IPS-NIHi7 (cell line): ENCODE results near the gene TTF1.
A peak's percentile ranks its signal among the peaks of the same experiment; 100 is the strongest.
"Not testable (repeated sequence)": the region's sequence is repeated elsewhere in the genome, so short reads cannot be mapped to it uniquely, and the experiment has no call there.

Experiments used
- DNase-seq: peaks from one replicate; pipeline ENCODE4 v3.0.0; 2012; ENCODE audit warnings: mixed read lengths; ENCODE audit errors: extremely low spot score

TTF1 gene

DNA sequence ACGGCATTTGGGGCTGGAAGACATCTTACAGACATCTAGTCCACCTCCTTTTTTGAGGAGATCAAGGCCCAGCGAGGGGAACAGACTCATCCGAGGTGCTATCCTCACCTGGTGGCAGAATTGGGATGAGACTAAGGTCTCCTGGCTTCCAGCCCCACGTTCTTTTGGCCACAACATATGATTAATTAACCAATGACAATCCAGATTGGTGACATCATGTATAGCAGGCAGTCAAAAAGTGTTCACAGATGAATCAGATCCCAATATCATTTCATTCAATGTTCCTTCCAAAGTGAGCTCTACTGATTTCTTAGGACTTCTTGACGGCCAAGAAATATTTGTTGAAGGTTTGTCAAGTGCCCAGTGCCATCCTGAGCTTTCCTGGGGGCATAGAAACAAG lies 7.3 kb upstream of the TTF1 start:
- no peak for DNase-seq

DNA sequence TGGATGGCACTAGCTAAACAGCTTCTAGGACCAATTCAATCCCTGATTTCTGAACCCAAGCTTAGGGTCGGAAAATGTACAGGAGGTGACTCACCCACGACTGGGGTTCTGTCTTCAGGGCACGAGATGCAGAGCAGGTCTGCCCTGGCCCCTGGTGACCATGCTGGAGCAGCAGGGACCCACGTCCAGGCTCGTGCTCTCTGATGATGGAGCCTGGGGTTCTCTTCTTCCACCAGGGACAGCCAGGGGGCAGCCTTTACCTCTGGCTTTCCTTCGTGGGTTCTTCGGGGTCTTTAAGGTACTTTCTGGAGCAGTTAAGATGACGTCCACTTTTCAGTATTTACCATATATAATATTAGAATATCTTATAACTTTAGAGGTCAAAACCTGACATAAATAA lies 5.4 kb upstream of the TTF1 start:
- peak; percentile 69 for DNase-seq

DNA sequence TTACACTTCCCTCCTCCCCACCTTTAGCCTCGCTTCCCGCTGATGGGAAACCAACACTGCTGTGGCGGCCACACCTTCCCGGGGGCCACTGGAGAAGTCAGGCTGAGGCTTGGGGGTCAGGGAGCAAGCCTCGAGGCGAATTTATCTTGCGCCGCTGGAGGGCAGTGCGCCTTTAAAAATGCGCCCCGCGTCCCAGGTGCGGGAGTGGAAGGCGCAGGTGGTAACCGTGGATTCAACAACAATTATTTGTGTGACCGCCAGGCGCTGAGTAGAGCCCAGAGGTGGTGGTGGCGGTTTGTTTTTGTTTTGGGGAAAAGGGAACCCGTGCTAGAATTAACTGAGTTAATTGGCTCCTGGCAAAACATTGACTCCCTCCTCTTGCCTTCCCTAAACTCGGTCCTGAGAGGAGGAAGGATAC lies 4.5 kb upstream of the TTF1 start:
- DNase-seq = peak; percentile 82

DNA sequence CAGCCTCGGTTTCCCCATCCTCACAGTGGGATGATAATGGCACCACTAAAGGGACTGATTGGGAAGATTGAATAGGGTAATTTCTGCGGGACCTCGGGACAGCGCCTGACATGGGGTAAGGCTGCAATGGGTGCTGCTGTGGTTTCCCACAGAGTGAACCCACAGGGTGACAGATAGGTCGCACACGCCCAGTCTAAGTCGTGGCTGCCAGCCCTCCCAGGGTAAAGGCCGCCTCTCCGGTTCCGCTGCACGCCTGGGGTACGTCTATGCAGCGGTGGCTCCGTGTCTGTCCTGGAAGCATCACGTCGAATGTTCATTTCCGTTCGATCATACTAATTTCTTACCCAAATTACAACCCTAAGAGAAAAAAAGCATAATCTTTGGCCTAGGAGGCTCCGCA lies 4.0 kb upstream of the TTF1 start:
- no peak for DNase-seq

DNA sequence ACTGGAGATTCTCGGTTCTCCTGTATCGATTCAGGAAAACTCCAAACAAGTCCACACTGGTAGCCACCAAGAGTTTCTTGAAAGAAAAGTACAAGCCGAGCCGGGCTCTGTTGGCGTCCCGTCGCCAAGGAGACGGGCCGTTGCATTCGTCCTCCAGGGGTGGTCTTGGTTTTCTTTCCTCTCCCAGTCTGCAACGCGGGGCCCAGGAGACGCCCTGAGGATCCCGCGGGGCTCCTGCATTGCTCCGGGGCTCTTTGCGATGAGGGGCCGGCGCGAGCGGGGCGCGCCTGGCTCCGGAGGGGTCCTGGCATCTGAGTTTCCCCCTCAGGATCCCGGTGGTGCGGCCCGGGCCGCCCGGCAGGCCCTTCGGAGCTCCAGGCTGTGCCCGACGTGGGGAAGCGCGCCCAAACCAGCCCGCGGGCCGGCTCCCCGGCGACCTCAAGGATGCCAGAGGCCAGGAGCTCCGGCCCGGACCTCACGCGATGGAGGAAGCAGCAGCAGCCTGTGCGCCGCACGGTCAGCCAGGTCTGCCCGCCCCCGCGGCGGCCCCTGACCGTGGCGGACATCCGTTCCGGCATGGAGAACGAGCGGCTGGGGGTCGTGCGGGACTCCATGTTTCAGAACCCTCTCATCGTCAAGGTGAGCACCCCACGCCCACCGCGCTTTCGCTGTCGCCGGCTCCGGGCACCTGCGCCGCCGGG lies 3.3 kb upstream of the TTF1 start, which contains the start of gene CFAP77:
TSS of gene CFAP77 (plus strand) at position 384 of the 701 bp plus-strand sequence. CDS start at position 445, 61 bp downstream.
- DNase-seq = peak; percentile 73

DNA sequence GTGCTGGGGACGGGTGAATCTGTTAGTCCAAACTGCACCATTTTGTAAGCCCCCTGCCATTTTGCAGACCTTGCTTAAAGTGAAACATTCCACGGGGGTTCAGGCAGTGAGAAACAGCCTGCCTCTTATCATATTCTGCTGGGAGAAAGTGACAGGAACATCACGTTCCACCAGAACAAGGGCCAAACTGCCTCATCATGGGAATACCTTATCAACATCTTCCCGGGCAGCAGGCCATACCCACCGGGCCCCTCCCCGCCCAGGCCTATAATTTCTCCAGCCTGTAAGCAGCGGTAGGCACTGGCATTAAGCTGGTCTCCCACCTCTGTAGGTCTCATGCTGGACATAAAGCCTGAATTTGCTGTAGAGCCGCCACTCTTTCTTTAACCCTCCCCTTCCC lies 1.9 kb upstream of the TTF1 start:
- no peak for DNase-seq

DNA sequence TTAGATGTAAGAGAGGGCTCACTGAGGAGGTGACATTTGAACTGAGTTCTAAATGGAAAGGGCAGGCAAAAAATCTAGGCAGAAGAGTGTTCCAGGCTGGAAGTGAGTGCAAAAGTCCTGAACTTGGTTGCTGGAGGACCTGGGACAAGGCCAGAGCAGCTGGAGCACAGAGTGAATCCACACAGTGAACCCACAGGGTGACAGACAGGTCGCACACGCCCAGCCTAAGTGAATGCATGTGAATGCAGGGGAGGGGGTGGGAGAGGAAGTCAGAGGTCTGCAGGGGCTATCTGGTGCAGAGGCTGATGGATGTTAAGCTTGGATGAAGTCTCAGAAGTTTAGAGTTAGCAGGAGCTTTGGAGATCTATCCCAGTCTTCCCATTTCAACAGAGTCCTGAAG lies 556 bp upstream of the TTF1 start:
- DNase-seq = no peak

DNA sequence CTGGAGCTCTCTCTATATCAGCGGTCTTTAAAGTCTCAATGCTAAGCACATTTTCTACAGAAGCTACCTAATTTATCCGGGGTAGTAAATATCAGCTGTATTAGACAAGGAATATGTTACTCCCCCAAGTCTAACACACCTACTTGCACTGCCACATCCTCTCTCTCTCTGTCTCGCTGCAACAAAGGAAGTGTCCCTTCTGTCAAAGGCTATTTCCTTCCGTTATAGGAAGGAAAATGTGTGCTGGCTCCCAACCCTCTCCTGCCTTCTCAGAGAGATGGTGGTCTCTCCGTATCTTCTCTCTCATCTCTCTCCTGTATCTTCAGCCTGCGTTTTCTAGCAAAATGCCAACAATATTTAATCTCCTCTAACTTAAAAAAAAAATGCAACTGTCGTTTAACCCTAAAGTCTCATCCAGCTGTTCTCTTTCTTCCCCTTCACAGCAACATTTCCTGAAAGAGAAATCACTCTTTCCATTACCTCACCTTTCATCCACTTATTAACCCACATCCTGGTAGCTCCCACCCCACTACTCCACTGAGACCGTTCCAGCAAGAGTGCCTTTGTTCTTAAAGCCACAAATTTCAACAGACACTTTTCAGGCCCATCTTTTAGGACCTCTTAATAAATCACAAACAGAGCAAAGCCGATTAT lies 2.3 kb downstream of the TTF1 start:
- no peak for DNase-seq

DNA sequence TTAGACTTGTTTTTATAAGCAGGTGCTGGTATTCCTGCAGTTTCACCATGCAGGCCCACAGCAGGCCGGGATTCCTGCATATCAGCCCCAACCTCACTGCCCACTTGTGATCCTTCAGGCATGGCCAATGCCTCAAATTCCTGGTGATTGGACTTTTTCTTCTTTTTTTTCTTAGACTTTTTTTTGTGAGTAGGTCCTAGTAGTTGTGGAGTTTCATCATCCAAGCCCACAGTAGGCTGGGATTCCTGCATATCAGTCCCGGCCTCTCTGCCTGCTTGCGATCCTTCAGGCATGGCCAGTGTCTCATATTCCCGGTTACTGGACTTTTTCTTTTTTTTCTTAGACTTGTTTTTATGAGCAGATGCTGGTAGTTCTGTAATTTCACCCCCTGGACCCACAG lies 4.8 kb downstream of the TTF1 start:
- DNase-seq = no peak

DNA sequence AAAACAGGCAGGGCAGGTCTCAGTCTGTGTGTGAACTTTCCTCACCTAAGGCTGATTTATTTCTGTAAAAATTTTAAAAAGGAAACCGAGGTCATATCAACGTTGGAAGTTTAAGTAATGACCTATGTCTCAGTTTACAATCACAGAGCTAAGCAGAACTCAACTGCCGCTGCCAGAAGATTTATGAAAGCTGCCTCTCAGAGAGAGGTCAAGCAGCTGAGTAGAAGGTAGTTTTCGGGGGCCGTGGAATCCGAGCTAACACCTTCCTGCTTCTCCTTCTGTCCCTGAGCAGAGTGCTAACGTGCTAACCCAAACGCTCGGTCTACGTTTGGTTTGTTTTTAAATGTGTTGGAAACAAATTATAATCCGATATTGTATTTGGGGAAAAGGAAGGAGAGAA lies 11.1 kb downstream of the TTF1 start:
- DNase-seq = no peak

DNA sequence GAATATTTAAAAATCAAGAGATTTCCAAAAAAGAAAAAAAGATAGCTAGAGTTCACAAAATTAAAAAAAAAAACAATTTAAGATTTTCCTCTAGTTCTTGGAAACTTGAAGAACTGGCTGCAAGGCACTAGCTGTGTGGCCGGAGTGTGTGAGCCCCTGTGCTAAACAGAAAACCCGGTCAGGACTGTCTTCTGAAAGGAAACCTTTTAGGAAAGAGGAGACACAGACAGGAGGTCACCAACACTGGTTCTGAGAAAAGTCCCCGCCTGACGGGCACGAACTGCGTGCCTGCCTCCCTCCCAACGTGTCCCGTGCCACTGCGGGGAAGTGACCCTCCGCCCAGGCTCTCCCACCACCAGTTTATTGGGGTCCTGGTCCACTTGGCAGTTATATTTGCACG lies 15.2 kb downstream of the TTF1 start:
- DNase-seq = no peak

DNA sequence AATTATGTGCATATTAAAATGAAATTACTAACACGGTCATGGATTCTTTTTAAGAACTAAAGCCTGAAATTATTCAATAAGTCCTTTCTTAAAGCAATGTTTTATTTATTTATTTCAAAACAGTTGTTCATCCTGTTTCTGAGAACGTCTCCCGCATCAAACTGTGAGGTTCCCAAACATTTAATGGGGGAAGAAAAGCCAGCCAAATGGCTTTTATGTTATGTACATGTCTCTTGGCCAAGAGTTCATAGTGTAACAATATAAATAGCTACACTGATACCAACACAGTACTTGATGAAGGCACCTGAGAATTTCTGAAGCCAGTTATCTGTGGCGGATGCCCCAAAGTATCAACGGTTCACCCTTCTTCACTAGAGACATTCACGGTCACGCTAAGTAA lies 15.7 kb downstream of the TTF1 start:
- DNase-seq = no peak

DNA sequence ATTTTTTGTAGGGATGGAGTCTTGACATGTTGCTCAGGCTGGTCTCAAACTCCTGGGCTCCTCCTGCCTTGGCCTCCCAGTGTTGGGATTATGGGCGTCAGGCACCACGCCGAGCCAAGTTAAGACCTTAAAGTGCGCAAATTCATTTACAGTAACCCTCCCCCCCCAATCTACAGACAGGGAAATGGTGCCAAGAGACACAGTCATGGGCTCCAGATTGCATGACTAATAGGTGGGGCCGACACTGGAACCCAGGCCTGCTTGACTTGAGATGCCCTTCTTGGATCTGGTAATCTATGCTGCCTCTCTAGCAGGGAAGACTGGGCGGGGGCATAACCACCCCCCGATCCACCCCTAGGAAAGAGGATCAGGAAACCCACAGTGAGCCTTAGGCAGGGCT lies 19.5 kb downstream of the TTF1 start:
- no peak for DNase-seq

DNA sequence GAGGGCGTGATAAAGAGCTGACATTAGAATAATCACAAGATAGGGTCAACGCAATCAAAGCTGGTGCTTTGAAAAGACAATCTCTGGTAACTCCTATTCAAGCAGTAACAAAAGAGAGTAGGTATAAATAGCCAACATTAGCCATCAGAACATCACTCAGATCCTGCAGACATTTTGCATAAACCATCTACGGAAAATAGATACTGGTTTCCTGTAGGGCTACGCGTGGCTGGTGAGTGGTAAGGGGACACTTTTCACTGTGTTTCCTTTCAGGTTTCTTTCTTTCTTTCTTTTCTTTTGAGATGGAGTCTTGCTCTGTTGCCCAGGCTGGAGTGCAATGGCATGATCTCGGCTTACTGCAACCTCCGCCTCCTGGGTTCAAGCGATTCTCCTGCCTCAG lies 22.3 kb downstream of the TTF1 start:
- DNase-seq = no peak

DNA sequence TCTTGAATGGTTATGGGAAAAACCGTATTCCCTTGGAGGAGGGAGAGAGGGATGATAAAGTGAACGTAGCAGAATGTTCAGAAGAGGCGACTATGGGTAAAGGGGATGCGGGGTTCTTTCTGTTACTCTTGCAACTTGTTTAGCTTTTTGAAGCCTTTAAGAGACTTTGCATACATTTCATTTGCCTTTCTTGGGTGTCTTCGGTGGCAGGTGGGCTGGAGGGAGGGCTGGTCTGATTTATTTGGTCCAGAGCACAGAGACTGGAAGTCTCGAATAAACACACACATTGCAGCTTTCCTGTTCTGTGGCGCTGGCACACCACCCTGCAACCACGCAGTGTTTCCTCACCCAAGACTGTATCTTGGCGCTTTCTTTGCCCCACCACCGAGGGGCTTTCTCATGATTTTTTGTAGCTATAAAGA lies 23.2 kb downstream of the TTF1 start:
- no peak for DNase-seq

DNA sequence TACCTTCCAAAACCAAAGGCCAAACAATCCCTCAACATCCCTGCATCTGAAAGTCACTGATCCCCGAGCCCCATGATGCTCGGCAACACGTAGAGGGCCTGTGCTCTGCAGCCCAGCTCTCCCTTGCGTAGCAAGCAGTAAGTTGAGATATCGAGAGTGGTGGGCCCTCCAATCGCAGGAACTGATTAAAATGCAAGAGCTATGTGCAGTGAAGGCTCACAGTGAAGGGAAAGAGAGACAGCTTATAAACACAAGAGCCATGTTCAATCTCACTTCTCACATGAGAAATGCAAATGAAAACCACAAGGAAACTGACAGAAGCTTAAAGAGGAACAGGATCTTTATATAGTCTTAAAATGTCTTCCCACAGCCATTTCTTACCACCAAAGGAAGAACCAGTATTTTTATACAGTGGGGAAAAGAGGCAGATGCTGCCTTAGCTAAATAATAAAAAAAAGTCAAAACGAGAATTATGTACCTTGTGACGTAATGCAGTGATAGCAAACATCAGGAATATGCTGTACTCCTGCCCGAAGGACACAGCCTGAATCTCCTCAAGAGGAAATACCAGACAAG lies 24.6 kb downstream of the TTF1 start:
- no peak for DNase-seq

DNA sequence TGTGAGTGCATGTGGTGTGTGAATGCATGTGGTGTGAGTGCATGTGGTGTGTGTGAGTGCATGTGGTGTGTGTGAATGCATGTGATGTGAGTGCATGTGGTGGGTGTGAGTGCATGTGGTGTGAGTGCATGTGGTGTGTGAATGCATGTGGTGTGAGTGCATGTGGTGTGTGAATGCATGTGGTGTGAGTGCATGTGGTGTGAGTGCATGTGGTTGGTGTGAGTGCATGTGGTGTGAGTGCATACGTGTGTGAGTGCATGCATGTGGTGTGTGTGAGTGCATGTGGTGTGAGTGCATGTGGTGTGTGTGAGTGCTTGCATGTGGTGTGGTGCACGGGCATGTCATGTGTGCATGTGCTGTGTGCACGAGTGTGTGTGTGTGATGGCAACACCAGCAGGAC lies 28.2 kb downstream of the TTF1 start:
- DNase-seq = not testable (repeated sequence)

DNA sequence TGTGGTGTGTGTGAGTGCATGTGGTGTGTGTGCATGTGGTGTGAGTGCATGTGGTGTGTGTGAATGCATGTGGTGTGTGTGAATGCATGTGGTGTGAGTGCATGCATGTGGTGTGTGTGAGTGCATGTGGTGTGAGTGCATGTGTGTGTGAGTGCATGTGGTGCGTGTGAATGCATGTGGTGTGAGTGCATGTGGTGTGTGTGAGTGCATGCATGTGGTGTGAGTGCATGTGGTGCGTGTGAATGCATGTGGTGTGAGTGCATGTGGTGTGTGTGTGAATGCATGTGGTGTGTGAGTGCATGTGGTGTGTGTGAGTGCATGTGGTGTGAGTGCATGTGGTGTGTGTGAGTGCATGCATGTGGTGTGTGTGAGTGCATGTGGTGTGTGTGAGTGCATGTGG lies 28.9 kb downstream of the TTF1 start:
- DNase-seq = not testable (repeated sequence)

DNA sequence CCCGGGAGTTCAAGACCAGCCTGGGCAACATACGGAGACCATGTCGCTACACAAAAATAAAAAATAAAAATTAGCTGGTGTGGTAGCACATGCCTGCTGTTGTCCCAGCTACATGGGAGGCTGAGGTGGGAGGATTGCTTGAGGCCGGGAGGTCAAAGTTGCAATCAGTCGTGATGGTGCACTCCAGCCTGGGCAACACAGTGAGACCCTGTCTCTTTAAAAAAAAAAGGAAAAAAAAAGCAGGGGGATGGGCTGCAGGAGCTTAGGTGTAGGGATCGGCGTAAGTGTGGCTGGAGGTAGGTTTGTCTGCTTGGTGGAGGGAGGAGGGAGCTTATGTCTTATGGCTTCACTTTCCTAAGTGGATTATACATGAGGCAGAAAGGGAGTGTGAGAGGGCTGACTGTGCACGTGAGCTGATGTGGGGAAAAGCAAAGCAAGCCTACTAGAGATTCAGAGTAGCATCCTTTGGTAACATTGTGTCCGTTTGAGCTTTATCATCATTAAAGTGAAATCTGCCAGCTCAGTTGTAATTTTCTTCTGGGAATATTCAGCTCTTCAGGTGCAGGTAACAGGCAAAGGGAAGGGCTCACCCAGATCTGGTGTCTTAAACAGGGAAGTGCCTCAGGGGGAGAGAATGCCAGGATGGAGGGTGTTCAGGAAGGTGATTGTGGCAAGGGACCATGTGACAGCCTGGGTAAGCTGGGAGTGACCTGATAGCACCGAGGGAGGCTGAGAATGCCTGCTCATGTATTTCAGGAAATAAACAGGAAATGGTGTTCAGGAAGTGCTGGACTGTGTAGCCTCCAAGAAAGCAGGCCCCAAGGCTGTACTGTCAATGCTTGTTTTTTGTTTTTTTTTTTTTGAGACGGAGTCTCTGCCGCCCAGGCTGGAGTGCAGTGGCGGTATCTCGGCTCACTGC lies 34.2 kb downstream of the TTF1 start:
- no peak for DNase-seq

DNA sequence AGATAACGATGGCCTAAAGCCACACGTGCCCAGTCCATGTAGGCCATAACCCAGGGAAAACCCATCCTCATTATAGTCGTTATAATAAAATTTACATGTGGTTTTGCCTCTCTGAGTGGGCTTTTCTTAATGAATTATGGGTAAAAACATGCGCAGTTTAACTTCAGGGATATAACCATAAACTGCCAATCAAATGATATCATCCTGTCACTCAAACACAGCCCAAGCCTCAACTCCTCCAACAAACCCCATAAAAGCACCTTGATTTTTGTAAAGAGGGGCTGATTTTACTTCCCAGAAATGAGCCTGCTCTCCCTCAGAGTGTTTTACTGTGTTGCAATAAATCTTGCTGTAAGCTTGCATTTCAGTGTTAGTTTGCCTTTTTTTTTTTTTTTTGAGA lies 36.0 kb downstream of the TTF1 start:
- no peak for DNase-seq

DNA sequence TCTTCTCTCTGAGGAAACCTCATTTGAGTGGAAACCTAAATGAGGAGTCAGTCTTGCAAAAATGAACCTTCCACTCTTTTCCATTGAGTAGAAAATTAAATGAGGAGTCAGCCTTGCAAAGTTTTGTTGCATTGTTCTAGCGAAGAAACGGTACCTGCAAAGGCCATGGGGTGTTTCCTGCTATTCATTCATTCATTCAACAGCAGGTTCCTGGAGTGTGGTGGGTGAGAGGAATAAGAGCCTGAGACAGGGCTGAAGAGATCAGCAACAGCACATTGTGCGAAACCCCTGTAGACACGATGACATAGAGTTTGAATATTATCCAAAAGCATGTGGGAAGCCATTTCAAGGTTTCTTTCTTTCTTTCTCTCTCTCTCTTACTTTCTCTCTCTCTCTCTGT lies 37.2 kb downstream of the TTF1 start:
- no peak for DNase-seq

DNA sequence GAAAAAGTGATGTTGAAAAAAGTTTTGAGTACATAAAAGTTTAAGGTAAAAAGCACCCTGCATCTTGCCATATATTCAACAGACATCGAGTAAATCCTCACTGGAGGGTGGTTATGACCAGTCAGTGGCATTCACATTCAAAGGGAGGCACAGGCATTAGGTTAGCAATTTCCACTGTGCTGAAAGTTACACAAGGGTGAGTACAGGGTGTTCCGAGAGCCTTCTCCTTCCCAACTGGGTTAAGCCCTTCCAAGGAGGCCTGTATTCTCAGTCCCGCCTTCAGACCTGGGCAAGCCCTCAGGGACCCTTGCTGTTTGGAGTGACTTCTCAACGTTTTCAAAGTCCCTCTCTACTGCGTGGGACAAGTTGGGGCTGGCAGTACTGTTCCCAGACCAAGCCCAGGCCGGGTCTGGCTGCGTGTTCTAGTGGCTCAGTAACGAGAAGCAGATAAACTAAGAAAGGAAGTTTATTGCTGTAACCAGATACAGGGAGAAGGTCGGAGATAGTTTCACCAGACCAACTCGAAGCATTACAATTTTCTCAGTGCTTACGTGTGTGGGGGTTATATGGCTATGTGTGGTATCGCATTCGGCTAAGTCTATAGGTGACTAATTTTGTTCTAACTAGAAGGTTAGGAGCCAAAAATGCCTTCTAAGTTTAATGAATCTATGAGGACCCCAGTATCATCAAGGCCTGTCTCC lies 38.9 kb downstream of the TTF1 start:
- DNase-seq = no peak
